CD4-positive, alpha-beta T cell treated with Interleukin-15 for 4 hours (primary cell): ENCODE data around the gene MPP3.
A peak's percentile ranks its signal among the peaks of the same experiment; 100 is the strongest.
"Not testable (repeated sequence)": the region's sequence is repeated elsewhere in the genome, so short reads cannot be mapped to it uniquely, and the experiment has no call there.

Experiments used
- DNase-seq: peaks from one replicate; pipeline ENCODE4 v3.0.0-alpha.2; 2020; ENCODE audit warnings: low spot score

MPP3 gene, protein sequence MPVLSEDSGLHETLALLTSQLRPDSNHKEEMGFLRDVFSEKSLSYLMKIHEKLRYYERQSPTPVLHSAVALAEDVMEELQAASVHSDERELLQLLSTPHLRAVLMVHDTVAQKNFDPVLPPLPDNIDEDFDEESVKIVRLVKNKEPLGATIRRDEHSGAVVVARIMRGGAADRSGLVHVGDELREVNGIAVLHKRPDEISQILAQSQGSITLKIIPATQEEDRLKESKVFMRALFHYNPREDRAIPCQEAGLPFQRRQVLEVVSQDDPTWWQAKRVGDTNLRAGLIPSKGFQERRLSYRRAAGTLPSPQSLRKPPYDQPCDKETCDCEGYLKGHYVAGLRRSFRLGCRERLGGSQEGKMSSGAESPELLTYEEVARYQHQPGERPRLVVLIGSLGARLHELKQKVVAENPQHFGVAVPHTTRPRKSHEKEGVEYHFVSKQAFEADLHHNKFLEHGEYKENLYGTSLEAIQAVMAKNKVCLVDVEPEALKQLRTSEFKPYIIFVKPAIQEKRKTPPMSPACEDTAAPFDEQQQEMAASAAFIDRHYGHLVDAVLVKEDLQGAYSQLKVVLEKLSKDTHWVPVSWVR

DNA sequence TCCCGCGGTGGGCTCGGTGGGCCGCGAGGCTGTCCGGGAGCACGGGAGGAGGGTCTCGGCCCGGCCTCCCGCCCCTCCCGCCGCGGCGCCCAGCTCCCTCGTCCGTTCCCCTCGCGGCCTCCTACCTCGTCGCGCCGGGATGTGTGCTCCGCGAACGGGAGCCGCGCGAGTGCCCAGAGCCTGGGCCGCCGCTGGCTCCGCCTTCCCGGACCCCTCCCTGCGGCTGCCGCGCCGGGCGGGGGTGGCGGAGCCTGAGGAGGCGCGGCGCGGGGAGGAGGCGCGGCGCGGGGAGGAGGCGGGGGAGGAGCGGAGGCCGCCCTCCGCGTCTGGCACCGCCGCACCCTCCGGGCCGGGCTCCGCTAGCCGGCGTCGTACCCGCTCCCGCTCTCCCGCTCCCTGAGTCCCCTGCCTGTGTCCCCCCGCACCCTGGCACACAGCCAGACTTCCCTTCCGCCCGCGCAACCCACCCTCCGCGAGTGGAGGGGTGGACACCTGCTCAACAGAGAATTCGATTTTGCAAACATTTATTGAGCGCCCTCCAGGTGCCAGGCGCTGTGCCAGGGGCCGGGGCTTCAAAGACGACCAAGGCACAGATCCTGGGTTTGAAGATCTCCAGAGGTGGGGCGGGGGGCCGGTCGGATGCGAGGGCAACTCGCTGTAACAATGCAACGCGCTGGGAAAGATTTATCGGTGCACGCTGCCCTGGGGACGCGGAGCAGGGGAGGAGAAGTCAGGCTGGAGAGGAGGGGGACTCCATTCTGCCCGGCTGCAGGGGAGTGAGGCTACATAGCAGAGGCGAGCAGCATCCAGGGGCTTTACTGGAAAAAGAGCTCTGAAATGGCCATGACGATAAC is at the start of gene MPP3:
MPP3 (minus strand) TSS at position 171 of the 854 bp plus-strand sequence. CDS start 1,240 bp downstream, outside the sequence.
- DNase-seq = peak; percentile 32

DNA sequence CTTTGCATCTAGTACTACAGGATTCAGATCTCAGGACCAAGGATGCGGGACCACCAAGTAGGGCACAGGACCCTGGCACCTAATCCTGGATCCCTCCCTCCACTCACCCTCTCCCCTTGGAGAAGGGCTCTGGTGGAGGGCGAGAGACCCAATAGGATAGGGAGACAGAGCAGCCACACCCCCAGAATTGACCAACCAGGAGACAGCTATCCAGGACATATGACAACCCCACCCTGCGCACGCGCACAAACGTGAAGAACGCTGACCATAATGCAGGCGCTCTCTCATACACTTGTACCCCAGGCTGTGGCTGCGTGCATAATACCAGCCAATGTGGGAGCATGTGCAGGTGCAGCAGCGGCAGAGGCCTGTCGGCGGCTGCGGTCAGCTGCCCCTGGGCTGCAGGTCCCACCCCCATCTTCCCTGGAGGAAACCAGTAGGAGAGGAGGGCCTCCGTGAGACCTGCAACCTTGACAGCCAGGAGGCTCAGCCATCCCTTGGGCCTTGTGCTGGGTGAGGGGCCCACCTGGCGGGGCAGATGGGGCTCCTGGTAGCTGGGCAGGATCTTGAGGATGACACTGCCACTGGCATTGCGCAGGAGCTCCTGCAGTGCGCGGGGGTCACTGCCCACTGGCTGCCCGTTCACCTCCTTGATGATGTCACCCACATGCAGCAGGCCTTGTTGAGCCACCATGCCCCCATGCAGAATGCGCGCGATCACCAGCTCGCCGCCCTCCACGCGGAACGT is 49.0 kb upstream of the MPP3 start:
- DNase-seq = no peak

- DNase-seq = no peak
Measured at GRCh38 chr17:43881181-43881580, 48.2 kb upstream of the MPP3 start.

- DNase-seq = peak; percentile 36
Measured at GRCh38 chr17:43880420-43880991, 47.6 kb upstream of the MPP3 start.

DNA sequence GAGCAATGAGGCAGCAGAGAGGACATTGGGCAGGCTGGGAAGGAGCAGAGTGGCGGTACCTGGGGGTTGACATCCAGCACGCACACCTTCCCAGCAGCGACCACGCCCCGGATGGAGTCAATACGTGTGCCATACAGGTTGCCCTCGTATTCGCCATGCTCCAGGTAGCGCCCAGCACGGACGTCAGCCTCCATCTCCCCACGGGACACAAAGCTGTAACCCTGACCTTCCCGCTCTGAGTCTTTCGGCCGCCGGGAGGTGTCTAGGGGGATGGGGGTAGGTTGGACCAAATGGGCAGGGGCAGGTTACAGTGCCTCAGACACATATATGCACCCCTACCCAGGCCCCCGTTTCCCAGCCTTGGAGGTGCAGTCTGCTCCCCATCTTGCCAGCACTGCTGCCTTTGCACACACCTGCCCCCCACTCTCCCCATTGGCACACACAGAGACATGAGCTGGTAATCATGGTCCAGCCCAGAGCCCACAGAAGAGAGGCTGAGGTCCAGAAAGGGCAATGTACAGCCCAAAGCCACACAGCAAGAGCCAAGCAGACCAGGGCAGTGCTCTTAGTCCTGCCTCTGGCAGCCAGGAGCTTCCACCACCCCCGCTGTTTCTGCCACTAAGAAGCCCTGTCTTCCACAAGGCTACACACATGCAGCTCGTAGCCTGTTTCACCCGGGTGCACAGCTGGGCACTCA is 46.9 kb upstream of the MPP3 start:
- DNase-seq = no peak

- DNase-seq = peak; percentile 55
Measured at GRCh38 chr17:43878260-43879175, 45.6 kb upstream of the MPP3 start.

DNA sequence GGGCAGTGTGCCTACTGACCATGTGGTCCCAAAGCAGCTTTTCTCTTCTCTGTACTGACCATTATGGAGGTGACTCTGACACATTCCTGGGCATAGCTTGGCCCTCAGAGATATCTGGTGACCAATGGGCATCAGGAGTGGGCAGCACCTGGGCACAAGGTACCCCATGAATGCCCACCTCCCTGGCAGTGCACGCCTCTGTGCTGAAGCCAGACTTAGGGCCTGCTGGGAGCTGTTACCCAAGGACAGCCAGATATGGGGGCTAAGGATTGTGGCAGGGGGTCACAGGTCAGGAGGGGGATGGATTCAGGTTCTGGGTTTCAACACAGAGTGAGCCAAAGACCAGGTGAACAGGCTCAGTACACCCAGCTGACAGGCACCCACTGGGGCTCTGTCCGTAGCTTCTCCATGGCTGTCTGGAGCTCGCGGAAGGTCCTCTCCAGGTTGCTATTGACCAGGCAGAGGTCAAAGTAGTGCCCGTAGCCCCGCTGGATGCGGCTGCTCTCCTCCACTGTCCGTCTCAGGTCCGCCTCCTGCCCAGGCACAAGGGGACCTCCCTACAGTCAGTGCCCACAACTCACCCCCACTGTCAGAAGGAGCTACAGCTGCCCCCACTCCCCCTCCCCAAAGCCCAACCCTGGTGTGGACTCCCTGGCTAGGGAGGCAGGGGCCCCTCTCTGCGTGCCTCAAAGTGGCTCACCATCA is 44.7 kb upstream of the MPP3 start:
- DNase-seq = no peak

DNA sequence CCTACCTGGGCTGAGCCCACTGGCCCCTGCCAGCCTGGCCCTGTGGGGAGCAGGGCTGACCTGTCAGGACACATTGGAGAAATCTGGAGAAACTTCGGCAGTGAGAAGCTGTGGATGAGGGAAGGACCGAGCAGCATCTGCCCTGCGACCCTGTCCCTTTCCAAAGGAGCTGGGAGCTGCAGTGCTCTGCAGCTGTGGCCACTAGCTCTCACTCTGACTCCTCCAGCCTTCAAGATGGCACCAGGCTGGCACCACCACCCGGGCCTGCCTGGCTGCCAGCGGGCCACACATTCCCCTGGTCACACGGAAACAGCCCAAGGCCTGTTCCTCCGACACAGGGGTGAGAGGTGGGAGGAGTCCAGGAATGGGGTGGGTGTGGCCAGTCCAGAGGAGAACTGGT is 44.1 kb upstream of the MPP3 start:
- DNase-seq = no peak

DNA sequence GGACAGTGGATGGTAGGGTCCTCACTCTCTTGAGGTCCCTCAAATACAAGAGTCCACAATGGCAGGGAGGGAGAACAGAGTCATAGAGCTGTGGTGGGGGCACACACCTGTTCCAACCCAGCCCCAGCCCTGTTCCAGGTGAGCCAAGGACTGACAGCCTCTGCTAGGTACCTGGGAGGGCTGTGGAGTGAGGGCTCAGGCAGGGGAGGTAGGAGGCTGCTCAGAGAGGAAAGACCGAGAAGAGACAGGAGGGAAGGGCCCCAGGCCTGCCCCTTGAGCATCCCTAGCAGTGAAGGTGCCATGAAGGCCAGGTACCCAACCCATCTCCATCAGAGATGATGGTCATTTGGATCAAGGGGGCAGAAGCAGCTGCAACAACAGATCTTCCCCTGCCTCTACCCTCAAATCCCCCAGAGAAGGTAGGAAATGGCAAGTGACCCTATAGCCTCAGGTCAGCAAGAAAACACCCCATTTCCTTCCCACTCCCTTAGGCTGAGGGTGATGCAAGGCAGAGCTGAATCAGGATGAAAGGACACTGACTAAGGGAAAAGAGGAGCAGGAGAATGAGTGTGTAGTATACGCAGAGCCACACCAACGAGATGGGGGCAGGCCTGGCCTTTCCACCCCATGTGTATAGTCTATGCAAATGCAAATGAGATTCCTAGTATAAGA is 42.7 kb upstream of the MPP3 start:
- DNase-seq = no peak

- no peak for DNase-seq
Measured at GRCh38 chr17:43874293-43874692, 41.3 kb upstream of the MPP3 start.

DNA sequence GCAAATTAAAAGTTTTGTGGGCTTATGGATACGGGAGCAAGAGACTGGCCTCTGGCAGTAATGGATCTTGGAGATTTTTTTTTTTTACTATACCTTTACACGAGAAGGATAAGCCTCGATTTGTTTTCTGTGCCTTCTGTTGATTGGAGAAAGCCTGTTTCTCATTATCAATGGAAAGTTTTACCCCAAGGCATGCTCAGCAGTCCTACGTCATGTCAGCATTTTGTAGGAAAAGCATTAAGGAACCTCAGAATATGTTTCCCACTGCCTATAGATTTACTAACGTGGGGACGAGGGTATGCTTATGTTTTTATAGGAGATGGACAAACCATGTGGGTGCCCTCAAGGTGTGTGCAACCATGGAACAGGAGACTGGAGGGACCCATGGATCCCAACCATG is 40.9 kb upstream of the MPP3 start:
- DNase-seq = no peak

- DNase-seq = no peak
Measured at GRCh38 chr17:43873091-43873490, 40.1 kb upstream of the MPP3 start.

DNA sequence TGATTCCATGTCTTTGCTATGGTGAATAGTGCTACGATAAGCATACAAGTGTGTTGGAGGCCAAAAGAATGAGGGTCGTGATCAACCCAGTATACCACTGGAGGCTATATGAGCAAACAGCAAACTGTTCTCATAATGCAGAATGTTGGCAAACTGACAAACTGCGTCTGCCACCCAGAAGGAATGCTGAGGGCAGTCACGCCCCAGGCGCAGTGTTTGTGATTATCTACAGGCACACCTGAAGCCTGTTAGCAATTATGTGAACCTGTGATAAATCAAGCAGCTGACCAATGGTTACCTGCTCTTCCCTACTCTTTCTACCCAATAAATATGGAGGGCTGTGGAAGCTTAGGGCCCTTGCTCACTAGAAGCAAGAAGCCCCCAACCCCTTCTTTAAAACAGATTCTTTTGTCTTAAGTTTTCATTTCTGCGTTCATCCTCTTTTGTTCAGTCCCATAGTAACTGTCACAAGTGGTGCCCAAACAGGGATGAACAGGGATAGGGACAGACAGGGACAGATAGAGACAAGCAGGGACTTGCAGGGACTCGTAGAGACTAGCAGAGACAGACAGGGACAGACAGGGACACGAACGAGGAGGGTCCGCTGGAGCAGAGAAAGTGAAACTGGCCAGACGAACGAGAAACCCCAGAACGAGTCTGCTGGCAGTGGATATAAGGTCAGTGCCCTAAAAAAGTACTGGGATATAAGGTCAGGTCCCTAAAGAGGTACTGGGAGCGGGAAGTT is 39.2 kb upstream of the MPP3 start:
- DNase-seq = no peak

GRCh38 chr17:43869031-43869430 is 36.1 kb upstream of the MPP3 start:
- DNase-seq = not testable (repeated sequence)

DNA sequence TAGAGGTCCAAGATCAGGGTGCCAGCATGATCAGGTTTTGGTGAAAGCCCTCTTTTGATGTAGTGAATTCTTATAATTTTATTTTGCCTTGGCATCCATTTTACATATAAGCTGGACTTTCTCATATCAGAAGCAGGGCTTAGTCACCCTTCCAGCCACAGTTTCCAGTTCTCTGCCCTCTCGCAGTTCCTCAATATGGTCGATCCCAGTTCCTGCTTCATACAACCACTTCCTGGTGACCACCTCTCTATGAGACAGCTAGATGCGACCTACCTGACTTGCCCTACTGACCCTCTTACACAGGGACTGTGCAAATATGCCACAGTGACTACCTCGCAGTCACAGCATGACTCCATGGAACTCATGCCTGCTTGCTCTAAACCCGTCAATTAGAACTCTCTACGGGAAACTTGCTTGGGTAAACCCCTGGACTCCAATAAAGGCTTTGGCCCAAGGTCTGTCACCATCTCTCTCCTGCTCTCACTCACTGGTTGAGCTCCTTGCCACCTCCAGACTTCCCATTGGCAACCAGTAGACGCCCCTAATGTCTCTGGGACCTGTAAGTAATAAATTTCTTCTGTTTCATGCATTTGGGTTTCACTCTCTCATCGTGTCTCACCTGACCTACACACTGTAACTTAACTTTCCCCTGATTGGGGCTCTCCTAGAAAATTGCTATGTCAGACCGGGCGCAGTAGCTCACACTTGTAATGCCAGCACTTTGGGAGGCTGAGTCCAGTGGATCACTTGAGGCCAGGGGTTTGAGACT is 35.5 kb upstream of the MPP3 start:
- no peak for DNase-seq

DNA sequence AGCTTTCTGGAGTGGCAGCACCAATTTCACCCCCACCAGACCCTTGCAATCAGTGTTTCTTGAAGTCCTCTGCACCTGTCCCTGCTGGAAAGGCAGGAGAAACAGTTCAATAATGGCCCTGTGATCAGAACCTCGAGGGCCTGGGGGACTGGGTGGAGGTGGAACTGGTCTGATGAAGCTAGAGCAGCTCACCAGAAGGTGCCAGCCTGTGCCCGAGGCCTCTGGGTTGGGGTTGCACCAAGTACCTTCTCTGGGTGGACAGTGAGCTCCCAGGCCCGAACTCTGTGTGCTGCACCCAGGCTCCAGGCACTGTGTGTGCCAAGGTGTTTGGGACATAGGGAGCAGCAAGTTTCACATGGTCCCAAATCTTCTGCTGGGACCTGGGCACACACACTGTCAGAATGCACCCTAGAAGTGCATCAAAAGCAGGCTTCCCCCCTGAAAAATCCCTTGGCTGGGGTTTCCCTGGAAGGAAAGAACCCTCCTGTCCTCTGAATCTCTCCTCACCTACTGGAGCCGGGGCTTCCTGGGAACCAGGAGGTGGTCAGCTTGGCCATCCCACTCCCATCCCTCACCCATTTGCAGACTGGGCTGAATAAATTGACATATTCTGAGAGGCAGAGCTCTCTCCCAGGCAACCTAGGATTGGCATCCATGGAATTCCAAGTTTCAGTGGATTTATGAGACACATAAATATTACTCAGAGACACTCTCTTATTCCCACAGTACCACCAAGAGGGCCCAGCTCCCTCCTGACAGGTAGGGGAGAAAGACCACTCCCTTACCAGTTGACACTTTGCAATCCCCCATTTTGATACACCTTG is 31.4 kb upstream of the MPP3 start:
- no peak for DNase-seq
